Calu3 (cell line): ENCODE data around the gene MEGF10. TPM values are rescaled to one million over a fixed set of nuclear protein-coding genes. Genes with fewer than 3 reads are reported as not detected.
"Not testable (repeated sequence)": the region's sequence is repeated elsewhere in the genome, so short reads cannot be mapped to it uniquely, and the experiment has no call there.

Source experiments
- BruUV-seq: library from RNA; stranded (reverse); fragments of 400-500 nt; replicated peaks from 2 replicates; lab custom pipeline; 2021; lab: Mats Ljungman, UMichigan
- CTCF ChIA-PET: fragments of 300-600 bp; sonication (Branson Sonifier 250); formaldehyde crosslinking; loops from one replicate; lab custom pipeline; 2022; ENCODE audit warnings: antibody characterized with exemption; lab: Charles Lee
- DNase-seq: peaks from one replicate; pipeline ENCODE4 v3.0.0; 2022
- H3K27ac Mint-ChIP-seq: one replicate; pipeline ENCODE4 v1.8.0; 2022; ENCODE audit warnings: mixed read lengths; ENCODE audit not compliant: unreplicated experiment
- H3K27me3 Mint-ChIP-seq: one replicate; pipeline ENCODE4 v1.8.0; 2022; ENCODE audit warnings: mixed read lengths; ENCODE audit not compliant: unreplicated experiment
- H3K36me3 Mint-ChIP-seq: one replicate; pipeline ENCODE4 v1.8.0; 2022; ENCODE audit warnings: mild to moderate bottlenecking, moderate library complexity, mixed read lengths; ENCODE audit not compliant: insufficient read depth, unreplicated experiment
- H3K4me1 Mint-ChIP-seq: one replicate; pipeline ENCODE4 v1.8.0; 2022; ENCODE audit warnings: mild to moderate bottlenecking, low read depth, mixed read lengths; ENCODE audit not compliant: unreplicated experiment
- H3K4me3 Mint-ChIP-seq: one replicate; pipeline ENCODE4 v1.8.0; 2022; ENCODE audit warnings: mild to moderate bottlenecking, low read depth, moderate library complexity, mixed read lengths; ENCODE audit not compliant: unreplicated experiment
- H3K9me3 Mint-ChIP-seq: one replicate; pipeline ENCODE4 v1.8.0; 2022; ENCODE audit warnings: low read depth, mixed read lengths; ENCODE audit not compliant: unreplicated experiment
- intact Hi-C: fragments of 100-400 bp; cut with micrococcal nuclease; formaldehyde crosslinking; loops from one replicate; pipeline ENCODE4 v1.10.0; 2022; ENCODE audit not compliant: unreplicated experiment
- total RNA-seq: library from RNA; stranded (reverse); gene quantifications from 2 replicates; pipeline ENCODE4 v1.2.3, GENCODE V29; 2022
- TF ChIP-seq, protein P1 (sequence below): fragments of 200-600 bp; IDR thresholded peaks from one replicate; pipeline ENCODE4 v1.8.0; 2022; ENCODE audit warnings: antibody characterized with exemption; ENCODE audit not compliant: unreplicated experiment

The MEGF10 gene
- total RNA-seq, 1 experiment from 2014 or later = 0.71 TPM

DNA sequence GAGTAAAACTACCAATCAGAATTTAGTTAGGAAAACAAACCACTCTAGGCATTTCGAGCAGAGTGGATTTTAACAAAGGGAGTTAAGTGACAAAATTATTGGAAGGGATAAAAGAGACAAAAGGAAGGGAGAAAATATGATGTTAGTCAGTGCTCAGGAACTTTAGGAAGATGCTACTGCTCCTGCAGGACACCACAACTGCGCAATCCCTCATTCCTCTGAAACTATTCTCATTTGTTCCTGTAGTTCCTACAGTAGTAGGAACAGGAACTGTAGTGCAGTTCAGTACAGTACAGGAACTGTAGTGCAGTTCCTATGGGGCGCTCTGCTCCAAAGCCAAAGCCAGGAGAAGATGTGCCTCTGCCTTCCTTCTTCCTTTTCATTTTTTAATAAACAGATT, 29.9 kb upstream of the MEGF10 start:
- intact Hi-C loops = no loop called here
- TF ChIP-seq, protein P1, sequence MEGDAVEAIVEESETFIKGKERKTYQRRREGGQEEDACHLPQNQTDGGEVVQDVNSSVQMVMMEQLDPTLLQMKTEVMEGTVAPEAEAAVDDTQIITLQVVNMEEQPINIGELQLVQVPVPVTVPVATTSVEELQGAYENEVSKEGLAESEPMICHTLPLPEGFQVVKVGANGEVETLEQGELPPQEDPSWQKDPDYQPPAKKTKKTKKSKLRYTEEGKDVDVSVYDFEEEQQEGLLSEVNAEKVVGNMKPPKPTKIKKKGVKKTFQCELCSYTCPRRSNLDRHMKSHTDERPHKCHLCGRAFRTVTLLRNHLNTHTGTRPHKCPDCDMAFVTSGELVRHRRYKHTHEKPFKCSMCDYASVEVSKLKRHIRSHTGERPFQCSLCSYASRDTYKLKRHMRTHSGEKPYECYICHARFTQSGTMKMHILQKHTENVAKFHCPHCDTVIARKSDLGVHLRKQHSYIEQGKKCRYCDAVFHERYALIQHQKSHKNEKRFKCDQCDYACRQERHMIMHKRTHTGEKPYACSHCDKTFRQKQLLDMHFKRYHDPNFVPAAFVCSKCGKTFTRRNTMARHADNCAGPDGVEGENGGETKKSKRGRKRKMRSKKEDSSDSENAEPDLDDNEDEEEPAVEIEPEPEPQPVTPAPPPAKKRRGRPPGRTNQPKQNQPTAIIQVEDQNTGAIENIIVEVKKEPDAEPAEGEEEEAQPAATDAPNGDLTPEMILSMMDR = no peak
- H3K36me3 Mint-ChIP-seq = no peaks in the 10 kb centered on the region
- H3K4me3 Mint-ChIP-seq = no peak overlapping the region
- H3K4me1 Mint-ChIP-seq = no peaks in the 10 kb centered on the region
- peaks cover 2% of the 10 kb centered on the region for H3K9me3 Mint-ChIP-seq
- no peak for DNase-seq
- CTCF ChIA-PET = no interaction called here
- H3K27ac Mint-ChIP-seq = no peak overlapping the region
- no peaks in the 10 kb centered on the region for H3K27me3 Mint-ChIP-seq
- BruUV-seq = no TSS peak

DNA sequence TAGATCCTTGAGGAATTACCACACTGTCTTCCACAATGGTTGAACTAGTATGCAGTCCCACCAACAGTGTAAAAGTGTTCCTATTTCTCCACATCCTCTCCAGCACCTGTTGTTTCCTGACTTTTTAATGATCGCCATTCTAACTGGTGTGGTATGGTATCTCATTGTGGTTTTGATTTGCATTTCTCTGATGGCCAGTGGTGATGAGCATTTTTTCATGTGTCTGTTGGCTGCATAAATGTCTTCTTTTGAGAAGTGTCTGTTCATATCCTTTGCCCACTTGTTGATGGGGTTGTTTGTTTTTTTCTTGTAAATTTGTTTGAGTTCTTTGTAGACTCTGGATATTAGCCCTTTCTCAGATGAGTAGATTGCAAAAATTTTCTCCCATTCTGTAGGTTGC, 25.1 kb upstream of the MEGF10 start:
- intact Hi-C loops, H3K4me3 Mint-ChIP-seq, H3K27ac Mint-ChIP-seq, CTCF ChIA-PET, H3K9me3 Mint-ChIP-seq, BruUV-seq, H3K4me1 Mint-ChIP-seq, DNase-seq, H3K36me3 Mint-ChIP-seq: not testable (repeated sequence)
- peaks cover 31% of the 10 kb centered on the region for H3K27me3 Mint-ChIP-seq

DNA sequence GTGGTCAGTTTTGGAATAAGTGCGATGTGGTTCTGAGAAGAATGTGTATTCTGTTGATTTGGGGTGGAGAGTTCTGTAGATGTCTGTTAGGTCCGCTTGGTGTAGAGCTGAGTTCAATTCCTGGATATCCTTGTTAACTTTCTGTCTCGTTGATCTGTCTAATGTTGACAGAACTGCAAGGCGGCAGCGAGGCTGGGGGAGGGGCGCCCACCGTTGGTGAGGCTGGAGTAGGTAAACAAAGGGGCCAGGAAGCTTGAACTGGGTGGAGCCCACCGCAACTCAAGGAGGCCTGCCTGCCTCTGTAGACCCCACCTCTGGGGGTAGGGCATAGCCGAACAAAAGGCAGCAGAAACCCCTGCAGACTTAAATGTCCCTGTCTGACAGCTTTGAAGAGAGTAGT, 22.3 kb upstream of the MEGF10 start:
- DNase-seq, H3K36me3 Mint-ChIP-seq, CTCF ChIA-PET, H3K4me1 Mint-ChIP-seq, H3K27ac Mint-ChIP-seq, H3K9me3 Mint-ChIP-seq, intact Hi-C loops, H3K4me3 Mint-ChIP-seq, BruUV-seq: not testable (repeated sequence)
- H3K27me3 Mint-ChIP-seq = peaks cover 52% of the 10 kb centered on the region

DNA sequence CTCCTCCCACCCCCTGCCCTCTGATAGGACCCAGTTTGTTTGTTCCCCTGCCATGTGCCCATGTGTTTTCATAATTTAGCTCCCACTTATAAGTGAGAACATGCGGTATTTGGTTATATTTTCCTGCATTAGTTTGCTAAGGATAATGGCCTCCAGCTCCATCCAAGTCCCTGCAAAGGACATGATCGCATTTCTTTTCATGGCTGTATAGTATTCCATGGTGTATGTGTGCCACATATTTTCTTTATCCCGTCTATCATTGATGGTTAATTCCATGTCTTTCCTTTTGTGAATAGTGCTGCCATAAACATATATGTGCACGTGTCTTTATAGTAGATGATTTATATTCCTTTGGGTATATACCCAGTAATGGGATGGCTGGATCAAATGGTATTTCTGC, 19.9 kb upstream of the MEGF10 start:
- intact Hi-C loops, H3K27ac Mint-ChIP-seq, BruUV-seq, H3K36me3 Mint-ChIP-seq, DNase-seq, H3K9me3 Mint-ChIP-seq, CTCF ChIA-PET, H3K4me1 Mint-ChIP-seq, H3K4me3 Mint-ChIP-seq: not testable (repeated sequence)
- peaks cover 52% of the 10 kb centered on the region for H3K27me3 Mint-ChIP-seq

DNA sequence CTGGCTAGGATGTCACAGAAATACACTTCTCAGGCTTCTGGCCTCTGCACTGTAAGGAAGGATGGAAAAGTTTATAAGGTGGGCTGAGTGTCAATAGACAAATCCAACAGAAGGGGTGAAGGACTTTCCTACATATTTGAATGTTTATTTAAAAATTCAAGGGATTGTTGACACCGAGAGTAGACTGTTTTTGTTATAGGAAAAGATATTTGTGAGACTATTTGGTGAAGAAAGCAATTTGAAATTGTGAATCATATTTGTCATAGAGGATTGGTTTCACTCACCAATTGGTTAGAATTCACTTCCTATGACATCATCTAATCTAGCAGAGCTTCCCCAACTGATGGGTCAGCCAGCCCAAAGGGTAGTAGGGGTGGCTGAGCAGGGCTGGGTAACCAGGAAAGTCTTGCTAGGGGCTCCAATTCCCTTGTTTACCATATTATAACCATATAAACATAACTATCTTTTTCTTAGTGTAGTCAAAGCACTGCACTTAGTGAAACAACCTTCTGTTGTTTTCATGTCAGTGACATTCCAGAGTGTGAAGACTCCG, 14.9 kb upstream of the MEGF10 start:
- Mint-ChIP-seq H3K4me1 (no peaks in the 10 kb centered on the region), H3K27me3 (peaks cover 21% of the 10 kb centered on the region), H3K4me3 (no peak overlapping the region), H3K9me3 (peaks cover 2% of the 10 kb centered on the region), H3K36me3 (no peaks in the 10 kb centered on the region), H3K27ac (no peak overlapping the region)
- CTCF ChIA-PET = no interaction called here
- TF ChIP-seq, protein P1 = no peak
- intact Hi-C loops = no loop called here
- DNase-seq = no peak
- BruUV-seq = no TSS peak

DNA sequence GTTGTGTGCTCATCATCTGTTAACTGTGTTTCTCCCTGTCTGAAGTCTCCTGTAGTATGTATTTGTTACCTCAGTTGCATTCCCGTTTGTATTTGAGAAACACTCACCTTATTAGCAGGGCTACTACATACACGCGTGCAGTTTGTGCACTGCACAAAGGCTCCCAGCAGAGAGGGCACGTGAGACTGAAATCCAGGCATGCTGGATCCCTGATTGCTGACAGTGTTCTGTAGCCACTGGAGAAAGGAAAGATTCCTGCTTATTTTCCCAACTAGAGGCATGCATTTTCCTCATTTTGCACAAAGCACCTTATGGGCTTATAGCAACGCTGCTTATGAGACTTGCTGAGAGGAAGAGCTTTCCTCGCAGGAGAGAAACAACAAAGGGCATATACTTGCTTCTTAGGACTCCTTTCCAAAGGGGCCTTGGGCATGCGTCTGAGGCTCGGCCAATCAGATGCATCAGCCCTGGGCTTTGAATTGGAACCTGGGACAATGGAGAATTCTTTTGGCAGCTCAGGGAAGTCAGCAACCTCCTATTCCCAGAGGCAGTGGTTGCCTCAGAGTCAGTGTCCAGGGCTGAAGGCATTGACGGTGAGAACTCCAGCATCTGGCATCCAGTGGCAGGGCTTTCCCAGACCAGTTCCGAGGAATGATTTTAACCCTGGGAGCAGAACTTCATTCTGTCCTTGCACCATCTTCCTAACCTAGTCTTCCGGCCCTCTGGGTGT, 9.9 kb upstream of the MEGF10 start:
- no peak for DNase-seq
- Mint-ChIP-seq H3K4me1 (no peaks in the 10 kb centered on the region), H3K4me3 (no peak overlapping the region), H3K27me3 (peaks cover 19% of the 10 kb centered on the region), H3K27ac (no peak overlapping the region), H3K36me3 (no peaks in the 10 kb centered on the region), H3K9me3 (no peaks in the 10 kb centered on the region)
- intact Hi-C loops = no loop called here
- TF ChIP-seq, protein P1 = no peak
- BruUV-seq = no TSS peak
- CTCF ChIA-PET = no interaction called here
